ENCODE measurements around the gene CMYA5.

DNA sequence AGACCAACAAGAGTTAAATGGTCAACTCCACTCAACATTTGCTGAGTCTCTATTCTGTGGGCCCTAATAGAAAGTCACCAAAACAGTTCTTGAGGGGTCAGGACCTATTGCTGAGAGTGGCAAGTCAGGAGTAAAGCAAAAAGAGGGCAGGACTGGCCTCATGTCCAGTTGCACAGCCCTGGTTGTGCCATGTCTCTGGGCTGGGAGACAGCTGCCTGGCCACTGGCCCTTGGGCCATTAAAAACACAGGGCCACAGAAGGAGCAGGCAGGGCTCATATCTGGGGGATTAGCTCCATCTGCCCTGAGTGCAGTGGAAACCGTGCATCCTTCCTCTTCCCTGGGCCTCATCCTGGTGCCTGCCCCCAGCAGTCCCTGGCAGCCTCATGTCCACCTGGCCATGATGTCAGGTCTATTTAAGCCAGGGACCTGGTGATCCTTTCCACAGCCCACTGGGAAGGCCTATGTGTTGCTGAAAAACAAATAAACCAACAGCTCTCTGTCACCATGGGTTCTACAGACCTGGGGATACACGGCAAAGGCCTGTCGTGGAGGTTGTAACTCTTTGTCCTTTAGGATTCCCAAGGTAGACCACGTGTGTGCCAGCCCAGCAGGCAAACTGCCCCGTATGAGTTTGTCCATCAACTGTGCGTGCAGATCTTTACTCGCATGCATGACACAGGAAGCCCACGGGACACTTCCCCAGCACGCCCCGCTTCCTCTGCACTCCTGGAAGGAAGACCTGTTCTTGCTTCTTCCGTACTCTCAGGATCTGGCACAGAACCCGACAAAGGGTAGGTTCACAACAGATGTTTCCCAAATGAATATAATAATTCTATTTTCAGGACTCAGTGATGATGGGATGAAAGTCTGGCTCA is 152.6 kb downstream of the CMYA5 start:
- TF ChIP-seq EP300 (IDR thresholded peaks at IDR 0.05), result no peak
- TF ChIP-seq, protein P1, sequence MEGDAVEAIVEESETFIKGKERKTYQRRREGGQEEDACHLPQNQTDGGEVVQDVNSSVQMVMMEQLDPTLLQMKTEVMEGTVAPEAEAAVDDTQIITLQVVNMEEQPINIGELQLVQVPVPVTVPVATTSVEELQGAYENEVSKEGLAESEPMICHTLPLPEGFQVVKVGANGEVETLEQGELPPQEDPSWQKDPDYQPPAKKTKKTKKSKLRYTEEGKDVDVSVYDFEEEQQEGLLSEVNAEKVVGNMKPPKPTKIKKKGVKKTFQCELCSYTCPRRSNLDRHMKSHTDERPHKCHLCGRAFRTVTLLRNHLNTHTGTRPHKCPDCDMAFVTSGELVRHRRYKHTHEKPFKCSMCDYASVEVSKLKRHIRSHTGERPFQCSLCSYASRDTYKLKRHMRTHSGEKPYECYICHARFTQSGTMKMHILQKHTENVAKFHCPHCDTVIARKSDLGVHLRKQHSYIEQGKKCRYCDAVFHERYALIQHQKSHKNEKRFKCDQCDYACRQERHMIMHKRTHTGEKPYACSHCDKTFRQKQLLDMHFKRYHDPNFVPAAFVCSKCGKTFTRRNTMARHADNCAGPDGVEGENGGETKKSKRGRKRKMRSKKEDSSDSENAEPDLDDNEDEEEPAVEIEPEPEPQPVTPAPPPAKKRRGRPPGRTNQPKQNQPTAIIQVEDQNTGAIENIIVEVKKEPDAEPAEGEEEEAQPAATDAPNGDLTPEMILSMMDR (IDR thresholded peaks at IDR 0.05), result no peak
- TF ChIP-seq POLR2A (IDR thresholded peaks at IDR 0.05), result no peak

Measured in ovary (tissue), 3 donors.